GM23338 (cell line): ENCODE results near the gene SLC17A7. TPM values are rescaled to one million over a fixed set of nuclear protein-coding genes. Genes with fewer than 3 reads are reported as not detected.

ENCODE experiments used
- ATAC-seq: fragments of 200-7000 bp; cut with Tn5 transposase; 3 replicates; pipeline ENCODE4 v1.9.1; 2020
- DNase-seq: peaks from one replicate; pipeline ENCODE4 v3.0.0-alpha.2; 2015; ENCODE audit warnings: low spot score
- H2AFZ ChIP-seq: fragments of 200-600 bp; sonication (generic); 2 replicates; pipeline ENCODE4 v1.8.0; 2016; ENCODE audit warnings: antibody characterized with exemption, mild to moderate bottlenecking, moderate library complexity
- H3F3A ChIP-seq: fragments of 200-600 bp; sonication (generic); replicated peaks from 2 replicates; pipeline ENCODE4 v1.8.0; 2017; ENCODE audit warnings: antibody characterized with exemption, mixed run types, low read depth
- H3K27ac ChIP-seq: fragments of 200-600 bp; sonication (generic); 2 replicates; pipeline ENCODE4 v1.6.1; 2016; ENCODE audit warnings: low read depth
- H3K27me3 ChIP-seq: fragments of 200-600 bp; sonication (generic); 2 replicates; pipeline ENCODE4 v1.8.0; 2016; ENCODE audit warnings: mild to moderate bottlenecking, mixed run types, moderate library complexity; ENCODE audit not compliant: insufficient read depth
- H3K36me3 ChIP-seq: fragments of 200-600 bp; sonication (generic); 2 replicates; pipeline ENCODE4 v1.8.0; 2016; ENCODE audit warnings: mild to moderate bottlenecking; ENCODE audit not compliant: insufficient read depth
- H3K4me1 ChIP-seq: fragments of 200-600 bp; sonication (generic); 2 replicates; pipeline ENCODE4 v1.8.0; 2016; ENCODE audit warnings: mild to moderate bottlenecking, moderate library complexity; ENCODE audit not compliant: insufficient read depth
- H3K4me2 ChIP-seq: fragments of 200-600 bp; sonication (generic); 2 replicates; pipeline ENCODE4 v1.7.1; 2017; ENCODE audit warnings: mixed run types
- H3K4me3 ChIP-seq: fragments of 200-600 bp; sonication (generic); 2 replicates; pipeline ENCODE4 v1.6.1; 2016; ENCODE audit warnings: mixed run types
- H3K79me2 ChIP-seq: fragments of 200-600 bp; sonication (generic); replicated peaks from 2 replicates; pipeline ENCODE4 v1.8.0; 2017; ENCODE audit warnings: mild to moderate bottlenecking; ENCODE audit not compliant: insufficient read depth
- H3K9me2 ChIP-seq: fragments of 200-600 bp; sonication (generic); 2 replicates; pipeline ENCODE4 v1.8.0; 2017; ENCODE audit not compliant: insufficient read depth
- H4K20me1 ChIP-seq: fragments of 200-600 bp; sonication (generic); replicated peaks from 2 replicates; pipeline ENCODE4 v1.8.0; 2017; ENCODE audit warnings: mild to moderate bottlenecking; ENCODE audit not compliant: insufficient read depth
- H3K27ac Mint-ChIP-seq: 2 replicates; pipeline ENCODE4 v1.8.0; 2020; ENCODE audit warnings: inconsistent platforms, mild to moderate bottlenecking, moderate library complexity, mixed read lengths
- H3K27me3 Mint-ChIP-seq: 3 replicates; pipeline ENCODE4 v1.8.0; 2022; ENCODE audit warnings: low read depth, mild to moderate bottlenecking, moderate library complexity, mixed read lengths, inconsistent platforms; ENCODE audit not compliant: insufficient read depth, poor library complexity
- H3K36me3 Mint-ChIP-seq: 3 replicates; pipeline ENCODE4 v1.8.0; 2021; ENCODE audit warnings: low read depth, mild to moderate bottlenecking, inconsistent platforms, moderate library complexity, mixed read lengths
- H3K4me1 Mint-ChIP-seq: 3 replicates; pipeline ENCODE4 v1.8.0; 2020; ENCODE audit warnings: mild to moderate bottlenecking, inconsistent platforms, mixed read lengths
- H3K4me3 Mint-ChIP-seq: 3 replicates; pipeline ENCODE4 v1.8.0; 2021; ENCODE audit warnings: moderate library complexity, mild to moderate bottlenecking, inconsistent platforms, mixed read lengths
- H3K9me3 Mint-ChIP-seq: 3 replicates; pipeline ENCODE4 v1.8.0; 2020; ENCODE audit warnings: moderate library complexity, mild to moderate bottlenecking, inconsistent platforms, mixed read lengths
- CREB1 ChIP-seq: fragments of 250-450 bp; sonication (Bioruptor Pico); IDR thresholded peaks from 2 replicates; pipeline ENCODE4 v1.5.0; 2020; ENCODE audit warnings: low read depth, mild to moderate bottlenecking, moderate library complexity
- EZH2 ChIP-seq: fragments of 200-600 bp; sonication (generic); IDR thresholded peaks from one replicate; pipeline ENCODE4 v1.8.0; 2017; ENCODE audit warnings: antibody characterized with exemption, mild to moderate bottlenecking, low read depth; ENCODE audit not compliant: unreplicated experiment
- JUNB ChIP-seq: IDR thresholded peaks from one replicate; pipeline ENCODE4 v1.6.1; 2016; ENCODE audit warnings: antibody characterized with exemption; ENCODE audit not compliant: unreplicated experiment
- POLR2AphosphoS5 ChIP-seq: IDR thresholded peaks from 2 replicates; pipeline ENCODE4 v1.6.1; 2016; ENCODE audit warnings: antibody characterized with exemption, low read depth
- REST ChIP-seq: IDR thresholded peaks from one replicate; pipeline ENCODE4 v1.6.1; 2018; ENCODE audit warnings: antibody characterized with exemption; ENCODE audit not compliant: unreplicated experiment
- STAT1 ChIP-seq: IDR thresholded peaks from one replicate; pipeline ENCODE4 v1.6.1; 2016; ENCODE audit warnings: antibody characterized with exemption; ENCODE audit not compliant: unreplicated experiment
- ZNF114 ChIP-seq: fragments of 250-450 bp; sonication (Bioruptor Pico); IDR thresholded peaks from 2 replicates; pipeline ENCODE4 v1.5.0; 2020; ENCODE audit warnings: mild to moderate bottlenecking, moderate library complexity
- polyA plus RNA-seq: library from polyadenylated mRNA; unstranded; fragments of >200 nt; fragmentation: Nextera tagmentation; extraction: Ambion mirVana; gene quantifications from 2 replicates; pipeline ENCODE4 v1.2.1, GENCODE V29; 2016
- total RNA-seq: library from RNA; depleted of rRNA; stranded (reverse); fragments of >200 nt; shearing (Covaris generic); gene quantifications from 2 replicates; pipeline ENCODE4 v1.2.3, GENCODE V29; 2014
- TF ChIP-seq, protein P1 (sequence below): fragments of 250-450 bp; sonication (Bioruptor Pico); IDR thresholded peaks from 2 replicates; pipeline ENCODE4 v1.5.0; 2020; ENCODE audit warnings: mild to moderate bottlenecking, moderate library complexity

Gene SLC17A7
- total and polyA plus RNA-seq, 2 experiments from 2014 or later = 0.90 to 1.5 TPM

DNA sequence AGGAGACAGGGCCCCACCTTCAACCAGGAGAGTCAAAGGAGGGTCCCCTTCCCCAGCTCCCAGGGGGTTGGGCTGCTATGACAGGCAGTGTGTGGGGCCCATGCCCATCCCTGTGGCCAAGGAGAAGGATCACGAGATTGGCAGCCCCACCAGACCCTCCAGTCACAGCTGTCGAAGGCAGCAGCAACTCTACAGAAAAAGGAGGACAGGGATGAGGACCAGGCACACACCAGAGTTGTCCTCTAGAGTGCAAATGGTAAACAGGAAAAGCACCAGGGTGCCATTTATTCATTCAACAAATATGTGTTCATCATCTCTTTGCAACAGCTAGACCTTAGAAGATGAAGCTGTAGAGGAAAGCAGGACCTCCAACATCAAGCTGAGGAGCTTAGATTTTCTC, 22.2 kb downstream of the SLC17A7 start:
- Mint-ChIP-seq H3K9me3 (peaks cover 3% of the 10 kb centered on the region), H3K4me3 (no peak overlapping the region; the same call in 2 of the 3 replicates), H3K4me1 (peaks cover 55% of the 10 kb centered on the region), H3K27me3 (peaks cover 39% of the 10 kb centered on the region), H3K27ac (no peak overlapping the region), H3K36me3 (no peaks in the 10 kb centered on the region; the same call in 2 of the 3 replicates)
- no peak overlapping the region for H3K27ac ChIP-seq
- H4K20me1 ChIP-seq = peaks cover 4% of the 10 kb centered on the region; the same call in 1 of the 2 replicates
- no peak for ATAC-seq
- H3K27me3 ChIP-seq = peaks cover 29% of the 10 kb centered on the region
- no peaks in the 10 kb centered on the region for H3K79me2 ChIP-seq
- H3K4me1 ChIP-seq = peaks cover 28% of the 10 kb centered on the region
- TF ChIP-seq JUNB (no peak), ZNF114 (no peak), CREB1 (no peak), STAT1 (no peak), POLR2AphosphoS5 (no peak), REST (no peak), EZH2 (no peak)
- TF ChIP-seq, protein P1, sequence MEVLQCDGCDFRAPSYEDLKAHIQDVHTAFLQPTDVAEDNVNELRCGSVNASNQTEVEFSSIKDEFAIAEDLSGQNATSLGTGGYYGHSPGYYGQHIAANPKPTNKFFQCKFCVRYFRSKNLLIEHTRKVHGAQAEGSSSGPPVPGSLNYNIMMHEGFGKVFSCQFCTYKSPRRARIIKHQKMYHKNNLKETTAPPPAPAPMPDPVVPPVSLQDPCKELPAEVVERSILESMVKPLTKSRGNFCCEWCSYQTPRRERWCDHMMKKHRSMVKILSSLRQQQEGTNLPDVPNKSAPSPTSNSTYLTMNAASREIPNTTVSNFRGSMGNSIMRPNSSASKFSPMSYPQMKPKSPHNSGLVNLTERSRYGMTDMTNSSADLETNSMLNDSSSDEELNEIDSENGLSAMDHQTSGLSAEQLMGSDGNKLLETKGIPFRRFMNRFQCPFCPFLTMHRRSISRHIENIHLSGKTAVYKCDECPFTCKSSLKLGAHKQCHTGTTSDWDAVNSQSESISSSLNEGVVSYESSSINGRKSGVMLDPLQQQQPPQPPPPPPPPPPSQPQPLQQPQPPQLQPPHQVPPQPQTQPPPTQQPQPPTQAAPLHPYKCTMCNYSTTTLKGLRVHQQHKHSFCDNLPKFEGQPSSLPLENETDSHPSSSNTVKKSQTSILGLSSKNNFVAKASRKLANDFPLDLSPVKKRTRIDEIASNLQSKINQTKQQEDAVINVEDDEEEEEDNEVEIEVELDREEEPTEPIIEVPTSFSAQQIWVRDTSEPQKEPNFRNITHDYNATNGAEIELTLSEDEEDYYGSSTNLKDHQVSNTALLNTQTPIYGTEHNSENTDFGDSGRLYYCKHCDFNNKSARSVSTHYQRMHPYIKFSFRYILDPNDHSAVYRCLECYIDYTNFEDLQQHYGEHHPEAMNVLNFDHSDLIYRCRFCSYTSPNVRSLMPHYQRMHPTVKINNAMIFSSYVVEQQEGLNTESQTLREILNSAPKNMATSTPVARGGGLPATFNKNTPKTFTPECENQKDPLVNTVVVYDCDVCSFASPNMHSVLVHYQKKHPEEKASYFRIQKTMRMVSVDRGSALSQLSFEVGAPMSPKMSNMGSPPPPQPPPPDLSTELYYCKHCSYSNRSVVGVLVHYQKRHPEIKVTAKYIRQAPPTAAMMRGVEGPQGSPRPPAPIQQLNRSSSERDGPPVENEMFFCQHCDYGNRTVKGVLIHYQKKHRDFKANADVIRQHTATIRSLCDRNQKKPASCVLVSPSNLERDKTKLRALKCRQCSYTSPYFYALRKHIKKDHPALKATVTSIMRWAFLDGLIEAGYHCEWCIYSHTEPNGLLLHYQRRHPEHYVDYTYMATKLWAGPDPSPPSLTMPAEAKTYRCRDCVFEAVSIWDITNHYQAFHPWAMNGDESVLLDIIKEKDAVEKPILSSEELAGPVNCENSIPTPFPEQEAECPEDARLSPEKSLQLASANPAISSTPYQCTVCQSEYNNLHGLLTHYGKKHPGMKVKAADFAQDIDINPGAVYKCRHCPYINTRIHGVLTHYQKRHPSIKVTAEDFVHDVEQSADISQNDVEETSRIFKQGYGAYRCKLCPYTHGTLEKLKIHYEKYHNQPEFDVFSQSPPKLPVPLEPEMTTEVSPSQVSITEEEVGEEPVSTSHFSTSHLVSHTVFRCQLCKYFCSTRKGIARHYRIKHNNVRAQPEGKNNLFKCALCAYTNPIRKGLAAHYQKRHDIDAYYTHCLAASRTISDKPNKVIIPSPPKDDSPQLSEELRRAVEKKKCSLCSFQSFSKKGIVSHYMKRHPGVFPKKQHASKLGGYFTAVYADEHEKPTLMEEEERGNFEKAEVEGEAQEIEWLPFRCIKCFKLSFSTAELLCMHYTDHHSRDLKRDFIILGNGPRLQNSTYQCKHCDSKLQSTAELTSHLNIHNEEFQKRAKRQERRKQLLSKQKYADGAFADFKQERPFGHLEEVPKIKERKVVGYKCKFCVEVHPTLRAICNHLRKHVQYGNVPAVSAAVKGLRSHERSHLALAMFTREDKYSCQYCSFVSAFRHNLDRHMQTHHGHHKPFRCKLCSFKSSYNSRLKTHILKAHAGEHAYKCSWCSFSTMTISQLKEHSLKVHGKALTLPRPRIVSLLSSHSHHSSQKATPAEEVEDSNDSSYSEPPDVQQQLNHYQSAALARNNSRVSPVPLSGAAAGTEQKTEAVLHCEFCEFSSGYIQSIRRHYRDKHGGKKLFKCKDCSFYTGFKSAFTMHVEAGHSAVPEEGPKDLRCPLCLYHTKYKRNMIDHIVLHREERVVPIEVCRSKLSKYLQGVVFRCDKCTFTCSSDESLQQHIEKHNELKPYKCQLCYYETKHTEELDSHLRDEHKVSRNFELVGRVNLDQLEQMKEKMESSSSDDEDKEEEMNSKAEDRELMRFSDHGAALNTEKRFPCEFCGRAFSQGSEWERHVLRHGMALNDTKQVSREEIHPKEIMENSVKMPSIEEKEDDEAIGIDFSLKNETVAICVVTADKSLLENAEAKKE = no peak
- H3F3A ChIP-seq = peaks cover 19% of the 10 kb centered on the region
- H3K4me3 ChIP-seq = no peak overlapping the region
- H3K4me2 ChIP-seq = no peak overlapping the region
- no peaks in the 10 kb centered on the region for H3K9me2 ChIP-seq
- DNase-seq = no peak
- H3K36me3 ChIP-seq = no peaks in the 10 kb centered on the region
- no peak overlapping the region for H2AFZ ChIP-seq
